ENCODE data around the gene ELOVL5.

The ELOVL5 gene

GRCh38 chr6:53342217-53342616 is 6.5 kb downstream of the ELOVL5 start:
- no peak overlapping the region for H3K27ac ChIP-seq (ENCODE audit: low read length)
- H3K27me3 ChIP-seq (replicated peaks; ENCODE audit: insufficient read depth, low read length), result no peaks in the 10 kb centered on the region
- H3K36me3 ChIP-seq (replicated peaks; ENCODE audit: insufficient read depth, low read length), result no peaks in the 10 kb centered on the region
- no peaks in the 10 kb centered on the region for H3K9me3 ChIP-seq (replicated peaks; ENCODE audit: insufficient read depth, low read length)
- H3K4me2 ChIP-seq (ENCODE audit: low read depth, low read length), result no peak overlapping the region
- TF ChIP-seq CTCF (IDR thresholded peaks at IDR 0.05; ENCODE audit: low read length) (no peak), EZH2phosphoT487 (IDR thresholded peaks at IDR 0.05; ENCODE audit: low read length) (no peak), EZH2 (optimal IDR thresholded peaks at IDR 0.05; ENCODE audit: low read depth, low read length) (no peak)
- DNase-seq, result no peak
- no peak overlapping the region for H3K4me3 ChIP-seq (ENCODE audit: low read length)
- H4K20me1 ChIP-seq (ENCODE audit: insufficient read depth, low read length), result no peaks in the 10 kb centered on the region
- peaks cover 97% of the 10 kb centered on the region for H3K79me2 ChIP-seq (ENCODE audit: low read length)
- no peak overlapping the region for H2AFZ ChIP-seq (ENCODE audit: low read length)
- H3F3A ChIP-seq (ENCODE audit: insufficient read depth, low read length), result peaks cover 2% of the 10 kb centered on the region
- peaks cover 37% of the 10 kb centered on the region for H3K4me1 ChIP-seq (ENCODE audit: low read length)
- no peak overlapping the region for H3K9ac ChIP-seq (ENCODE audit: low read length)
- H3K9me2 ChIP-seq (replicated peaks; ENCODE audit: insufficient read depth, low read length), result no peaks in the 10 kb centered on the region

- Histone ChIP-seq H4K20me1 (ENCODE audit: insufficient read depth, low read length) (no peaks in the 10 kb centered on the region), H3K4me3 (ENCODE audit: low read length) (no peak overlapping the region), H3F3A (ENCODE audit: insufficient read depth, low read length) (peaks cover 13% of the 10 kb centered on the region), H3K27me3 (replicated peaks; ENCODE audit: insufficient read depth, low read length) (no peaks in the 10 kb centered on the region), H3K9ac (ENCODE audit: low read length) (no peak overlapping the region), H3K9me3 (replicated peaks; ENCODE audit: insufficient read depth, low read length) (no peaks in the 10 kb centered on the region), H3K79me2 (ENCODE audit: low read length) (peaks cover 94% of the 10 kb centered on the region), H3K4me2 (ENCODE audit: low read depth, low read length) (no peak overlapping the region), H3K4me1 (ENCODE audit: low read length) (peaks cover 41% of the 10 kb centered on the region), H3K36me3 (replicated peaks; ENCODE audit: insufficient read depth, low read length) (no peaks in the 10 kb centered on the region), H2AFZ (ENCODE audit: low read length) (no peak overlapping the region), H3K27ac (ENCODE audit: low read length) (no peak overlapping the region), H3K9me2 (replicated peaks; ENCODE audit: insufficient read depth, low read length) (no peaks in the 10 kb centered on the region)
- TF ChIP-seq EZH2 (optimal IDR thresholded peaks at IDR 0.05; ENCODE audit: low read depth, low read length), result no peak
- TF ChIP-seq EZH2phosphoT487 (IDR thresholded peaks at IDR 0.05; ENCODE audit: low read length), result no peak
- TF ChIP-seq CTCF (IDR thresholded peaks at IDR 0.05; ENCODE audit: low read length), result no peak
- DNase-seq, result no peak
Observed at GRCh38 chr6:53340536-53340935, 8.2 kb downstream of the ELOVL5 start.

GRCh38 chr6:53339424-53339823 is 9.3 kb downstream of the ELOVL5 start:
- Histone ChIP-seq H2AFZ (ENCODE audit: low read length) (no peak overlapping the region), H3K9me2 (replicated peaks; ENCODE audit: insufficient read depth, low read length) (no peaks in the 10 kb centered on the region), H3K4me3 (ENCODE audit: low read length) (no peak overlapping the region), H3K9ac (ENCODE audit: low read length) (no peak overlapping the region), H4K20me1 (ENCODE audit: insufficient read depth, low read length) (no peaks in the 10 kb centered on the region), H3K27ac (ENCODE audit: low read length) (no peak overlapping the region), H3K4me2 (ENCODE audit: low read depth, low read length) (no peak overlapping the region), H3F3A (ENCODE audit: insufficient read depth, low read length) (peaks cover 24% of the 10 kb centered on the region), H3K9me3 (replicated peaks; ENCODE audit: insufficient read depth, low read length) (no peaks in the 10 kb centered on the region), H3K36me3 (replicated peaks; ENCODE audit: insufficient read depth, low read length) (no peaks in the 10 kb centered on the region), H3K4me1 (ENCODE audit: low read length) (peaks cover 47% of the 10 kb centered on the region), H3K79me2 (ENCODE audit: low read length) (peaks cover 90% of the 10 kb centered on the region), H3K27me3 (replicated peaks; ENCODE audit: insufficient read depth, low read length) (no peaks in the 10 kb centered on the region)
- DNase-seq, result no peak
- TF ChIP-seq EZH2 (optimal IDR thresholded peaks at IDR 0.05; ENCODE audit: low read depth, low read length), result no peak
- TF ChIP-seq EZH2phosphoT487 (IDR thresholded peaks at IDR 0.05; ENCODE audit: low read length), result no peak
- TF ChIP-seq CTCF (IDR thresholded peaks at IDR 0.05; ENCODE audit: low read length), result no peak

All from MM.1S (cell line).